Measurements from ENCODE around the gene EGFL6. TPM values are rescaled to one million over a fixed set of nuclear protein-coding genes. Genes with fewer than 3 reads are reported as not detected.

EGFL6 gene
- total RNA-seq, 1 experiment from 2014 or later, result not detected

DNA sequence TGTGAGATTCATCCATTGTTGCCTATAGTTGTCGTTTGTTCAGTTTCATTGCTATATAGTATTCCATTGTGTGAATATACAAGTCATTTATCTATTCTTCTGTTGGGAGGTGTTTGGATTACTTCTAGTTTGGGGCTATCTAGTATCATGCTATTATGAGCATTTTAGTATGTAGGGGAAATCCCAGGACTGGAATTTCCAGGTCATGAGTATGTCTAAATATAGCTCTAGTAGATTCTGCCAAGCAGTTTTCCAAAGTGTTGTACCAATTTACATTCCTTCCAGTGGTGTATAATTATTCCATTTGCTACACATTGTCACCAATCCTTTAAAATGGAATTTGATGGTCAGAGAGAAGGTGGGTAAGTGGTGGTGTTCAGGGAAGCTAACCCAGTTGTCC, 30.1 kb downstream of the EGFL6 start:
- H3K27ac ChIP-seq (ENCODE audit: low read length), result no peak overlapping the region
- no peaks in the 10 kb centered on the region for H3K79me2 ChIP-seq (ENCODE audit: low read length)
- no peaks in the 10 kb centered on the region for H3K27me3 ChIP-seq (ENCODE audit: low read length)
- no peaks in the 10 kb centered on the region for H3K4me1 ChIP-seq (ENCODE audit: low read length)
- no peaks in the 10 kb centered on the region for H4K20me1 ChIP-seq (ENCODE audit: insufficient read depth, low read depth, low read length)
- H3K36me3 ChIP-seq (ENCODE audit: insufficient read depth, low read length), result no peaks in the 10 kb centered on the region
- no peak overlapping the region for H3K4me3 ChIP-seq (ENCODE audit: low read length)
- no peak for DNase-seq
- no peak overlapping the region for H3K9ac ChIP-seq (ENCODE audit: low read length)
- H3K9me3 ChIP-seq (ENCODE audit: low read length), result no peaks in the 10 kb centered on the region
- no peak overlapping the region for H3K4me2 ChIP-seq (ENCODE audit: low read depth, low read length, poor library complexity, severe bottlenecking)
- no peaks in the 10 kb centered on the region for H3K9me2 ChIP-seq (replicated peaks; ENCODE audit: insufficient read depth, low read length)
- H2AFZ ChIP-seq (ENCODE audit: low read length), result no peak overlapping the region

DNA sequence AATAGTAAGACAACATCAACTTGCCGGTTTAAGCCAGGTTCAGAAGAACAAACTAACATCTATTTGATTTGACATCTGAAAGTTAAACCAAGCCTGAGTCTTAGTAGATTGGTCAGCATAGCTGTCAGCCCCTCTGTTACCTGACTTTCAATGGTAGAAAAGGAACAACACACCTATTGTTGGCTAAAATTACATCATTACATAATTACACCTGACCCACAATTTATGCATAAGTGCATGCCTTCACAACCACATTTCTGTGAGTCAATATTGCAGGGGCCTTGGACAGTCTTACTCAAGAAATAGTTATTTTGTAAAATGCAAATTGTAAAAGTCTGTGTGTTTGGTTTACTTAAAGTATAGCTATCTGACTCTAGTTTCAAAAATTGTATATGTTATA, 36.2 kb downstream of the EGFL6 start:
- DNase-seq, result no peak
- H3K4me1 ChIP-seq (ENCODE audit: low read length), result no peaks in the 10 kb centered on the region
- H3K9me3 ChIP-seq (ENCODE audit: low read length), result no peaks in the 10 kb centered on the region
- H3K9ac ChIP-seq (ENCODE audit: low read length), result no peak overlapping the region
- no peaks in the 10 kb centered on the region for H4K20me1 ChIP-seq (ENCODE audit: insufficient read depth, low read depth, low read length)
- no peak overlapping the region for H3K4me3 ChIP-seq (ENCODE audit: low read length)
- H3K36me3 ChIP-seq (ENCODE audit: insufficient read depth, low read length), result no peaks in the 10 kb centered on the region
- no peak overlapping the region for H3K27ac ChIP-seq (ENCODE audit: low read length)
- H3K4me2 ChIP-seq (ENCODE audit: low read depth, low read length, poor library complexity, severe bottlenecking), result no peak overlapping the region
- no peaks in the 10 kb centered on the region for H3K9me2 ChIP-seq (replicated peaks; ENCODE audit: insufficient read depth, low read length)
- H2AFZ ChIP-seq (ENCODE audit: low read length), result no peak overlapping the region
- H3K79me2 ChIP-seq (ENCODE audit: low read length), result no peaks in the 10 kb centered on the region
- H3K27me3 ChIP-seq (ENCODE audit: low read length), result 0 out of 2 replicates have a peak, but pooled peaks cover 2% of the 10 kb centered on the region

DNA sequence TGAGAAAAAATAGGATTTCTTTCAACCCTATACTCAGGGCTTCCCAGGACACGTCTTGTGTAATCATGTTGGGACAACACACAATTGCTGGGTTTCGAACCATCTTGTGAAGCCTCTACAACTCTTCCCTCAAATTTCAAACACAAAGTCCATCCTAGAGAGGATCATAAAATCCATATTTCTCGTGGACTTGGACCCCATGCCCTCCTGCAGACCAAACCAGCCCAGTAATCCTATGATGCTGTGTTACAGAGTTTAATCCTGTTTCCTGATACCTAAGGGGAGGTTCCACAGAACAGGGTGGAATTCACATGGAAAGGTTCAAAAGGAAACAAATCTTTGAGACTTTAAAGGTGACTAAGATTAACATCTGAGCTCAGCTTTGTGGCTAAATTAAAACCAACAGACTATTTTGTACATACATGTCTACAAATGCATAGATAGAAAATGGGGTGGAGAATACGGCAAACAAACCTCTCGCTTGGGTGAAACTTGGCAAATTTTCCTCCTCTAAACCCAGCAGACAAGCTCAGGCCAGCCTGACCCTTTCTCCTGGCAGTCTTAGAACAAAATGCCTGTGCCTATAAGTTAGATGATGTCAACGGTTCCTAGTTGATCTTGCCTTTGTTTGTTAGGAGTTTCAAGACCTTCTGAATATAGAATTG, 38.1 kb downstream of the EGFL6 start:
- Histone ChIP-seq H3K4me2 (ENCODE audit: low read depth, low read length, poor library complexity, severe bottlenecking) (no peak overlapping the region), H3K79me2 (ENCODE audit: low read length) (no peaks in the 10 kb centered on the region), H3K36me3 (ENCODE audit: insufficient read depth, low read length) (no peaks in the 10 kb centered on the region), H2AFZ (ENCODE audit: low read length) (no peak overlapping the region), H3K4me3 (ENCODE audit: low read length) (no peak overlapping the region), H3K9me3 (ENCODE audit: low read length) (no peaks in the 10 kb centered on the region), H3K9ac (ENCODE audit: low read length) (no peak overlapping the region), H3K4me1 (ENCODE audit: low read length) (no peaks in the 10 kb centered on the region), H3K27me3 (ENCODE audit: low read length) (0 out of 2 replicates have a peak, but pooled peaks cover 2% of the 10 kb centered on the region), H4K20me1 (ENCODE audit: insufficient read depth, low read depth, low read length) (no peaks in the 10 kb centered on the region), H3K27ac (ENCODE audit: low read length) (no peak overlapping the region), H3K9me2 (replicated peaks; ENCODE audit: insufficient read depth, low read length) (no peaks in the 10 kb centered on the region)
- DNase-seq, result no peak

DNA sequence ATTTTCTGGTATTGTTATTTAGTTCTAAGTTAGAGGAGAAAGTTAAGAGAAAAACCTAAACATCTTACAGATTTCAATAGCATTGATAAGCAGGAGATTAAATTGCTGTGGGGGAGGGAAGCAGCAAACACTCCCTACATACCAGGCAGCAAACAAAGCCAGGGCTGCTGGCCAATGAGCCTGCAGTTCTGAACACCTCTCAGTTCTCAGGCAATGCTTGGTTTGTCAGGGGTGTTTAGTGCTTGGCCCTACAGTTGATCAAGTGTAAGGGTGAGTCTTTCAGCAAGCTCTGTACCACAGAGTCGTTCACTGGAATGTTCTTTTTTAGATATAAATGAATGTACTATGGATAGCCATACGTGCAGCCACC, 38.6 kb downstream of the EGFL6 start:
- H3K27me3 ChIP-seq (ENCODE audit: low read length), result 0 out of 2 replicates have a peak, but pooled peaks cover 2% of the 10 kb centered on the region
- no peaks in the 10 kb centered on the region for H3K4me1 ChIP-seq (ENCODE audit: low read length)
- H3K9me3 ChIP-seq (ENCODE audit: low read length), result no peaks in the 10 kb centered on the region
- H3K27ac ChIP-seq (ENCODE audit: low read length), result no peak overlapping the region
- no peaks in the 10 kb centered on the region for H3K9me2 ChIP-seq (replicated peaks; ENCODE audit: insufficient read depth, low read length)
- H3K9ac ChIP-seq (ENCODE audit: low read length), result no peak overlapping the region
- H3K4me3 ChIP-seq (ENCODE audit: low read length), result no peak overlapping the region
- no peaks in the 10 kb centered on the region for H4K20me1 ChIP-seq (ENCODE audit: insufficient read depth, low read depth, low read length)
- DNase-seq, result no peak
- H2AFZ ChIP-seq (ENCODE audit: low read length), result no peak overlapping the region
- no peak overlapping the region for H3K4me2 ChIP-seq (ENCODE audit: low read depth, low read length, poor library complexity, severe bottlenecking)
- H3K36me3 ChIP-seq (ENCODE audit: insufficient read depth, low read length), result no peaks in the 10 kb centered on the region
- no peaks in the 10 kb centered on the region for H3K79me2 ChIP-seq (ENCODE audit: low read length)

DNA sequence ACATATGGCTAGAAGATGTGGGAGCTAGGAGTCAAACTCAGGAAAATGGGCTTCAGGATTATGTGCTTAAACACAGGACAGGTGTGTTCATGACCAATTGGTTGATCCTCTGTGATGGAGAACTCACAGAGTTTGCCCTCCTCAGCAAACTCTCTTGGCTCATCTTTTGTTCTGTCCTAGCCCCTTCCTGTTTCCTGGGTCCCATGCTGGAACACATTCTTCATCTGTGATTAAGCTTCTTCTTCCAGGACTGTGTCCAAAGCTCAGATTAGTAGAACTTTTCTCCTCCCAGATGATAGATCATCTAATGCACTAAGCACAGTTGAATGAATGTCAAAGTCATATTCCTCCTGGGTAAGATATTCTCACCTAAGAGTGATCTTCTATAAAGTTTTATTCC, 44.8 kb downstream of the EGFL6 start:
- DNase-seq, result no peak
- no peaks in the 10 kb centered on the region for H3K79me2 ChIP-seq (ENCODE audit: low read length)
- H2AFZ ChIP-seq (ENCODE audit: low read length), result no peak overlapping the region
- no peaks in the 10 kb centered on the region for H3K27me3 ChIP-seq (ENCODE audit: low read length)
- H4K20me1 ChIP-seq (ENCODE audit: insufficient read depth, low read depth, low read length), result no peaks in the 10 kb centered on the region
- H3K9ac ChIP-seq (ENCODE audit: low read length), result no peak overlapping the region
- H3K4me3 ChIP-seq (ENCODE audit: low read length), result no peak overlapping the region
- no peak overlapping the region for H3K27ac ChIP-seq (ENCODE audit: low read length)
- no peaks in the 10 kb centered on the region for H3K4me1 ChIP-seq (ENCODE audit: low read length)
- H3K36me3 ChIP-seq (ENCODE audit: insufficient read depth, low read length), result no peaks in the 10 kb centered on the region
- no peaks in the 10 kb centered on the region for H3K9me2 ChIP-seq (replicated peaks; ENCODE audit: insufficient read depth, low read length)
- H3K9me3 ChIP-seq (ENCODE audit: low read length), result no peaks in the 10 kb centered on the region
- H3K4me2 ChIP-seq (ENCODE audit: low read depth, low read length, poor library complexity, severe bottlenecking), result no peak overlapping the region

DNA sequence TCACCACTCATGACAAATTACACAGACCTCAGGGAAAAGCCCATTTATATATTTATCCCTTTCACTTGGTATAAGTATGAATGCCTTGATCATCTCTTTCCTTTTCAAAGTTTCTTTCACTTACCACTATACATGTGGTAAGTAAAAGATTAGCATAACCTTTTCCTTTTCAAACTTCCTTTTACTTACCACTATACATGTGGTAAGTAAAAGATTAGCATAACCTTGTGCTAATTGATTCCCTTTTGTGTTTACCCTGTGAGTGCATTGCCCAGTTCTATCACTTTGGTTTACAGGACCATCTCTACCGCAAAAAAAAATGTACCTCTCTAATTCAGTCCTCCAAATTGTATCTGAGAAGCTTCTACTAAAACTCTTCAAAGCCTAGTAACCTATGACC, 50.8 kb downstream of the EGFL6 start:
- Histone ChIP-seq H3K4me2 (ENCODE audit: low read depth, low read length, poor library complexity, severe bottlenecking) (no peak overlapping the region), H3K27me3 (ENCODE audit: low read length) (no peaks in the 10 kb centered on the region; the same call in 1 of the 2 replicates)
- DNase-seq, result no peak

DNA sequence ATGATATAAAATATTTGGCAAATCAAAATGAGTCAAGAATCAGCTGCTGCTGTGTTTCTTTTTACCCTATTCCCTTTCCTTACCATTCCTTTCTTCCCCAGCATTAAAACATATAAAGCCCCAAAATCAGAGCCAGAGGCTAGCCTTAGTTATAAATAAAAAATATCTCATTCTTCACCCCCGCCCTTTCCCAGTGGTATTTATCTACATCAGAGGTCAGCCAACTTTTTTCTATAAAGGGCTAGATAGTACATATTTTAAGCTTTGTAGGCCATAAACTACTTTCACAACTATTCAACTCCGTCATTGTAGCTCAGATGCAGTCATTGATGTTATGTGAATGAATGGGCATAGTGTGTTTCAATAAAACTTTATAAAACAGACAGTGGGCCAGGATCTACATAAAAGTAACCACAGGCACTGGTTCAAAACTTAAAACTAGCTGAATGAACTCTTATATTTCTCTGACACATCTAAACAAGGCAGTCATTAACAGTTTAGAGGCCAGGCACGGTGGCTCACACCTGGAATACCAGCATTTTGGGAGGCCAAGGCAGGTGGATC, 53.1 kb downstream of the EGFL6 start:
- no peaks in the 10 kb centered on the region for H4K20me1 ChIP-seq (ENCODE audit: insufficient read depth, low read depth, low read length)
- H3K9me2 ChIP-seq (replicated peaks; ENCODE audit: insufficient read depth, low read length), result no peaks in the 10 kb centered on the region
- no peak overlapping the region for H3K9ac ChIP-seq (ENCODE audit: low read length)
- H3K36me3 ChIP-seq (ENCODE audit: insufficient read depth, low read length), result no peaks in the 10 kb centered on the region
- no peak overlapping the region for H3K4me3 ChIP-seq (ENCODE audit: low read length)
- no peak overlapping the region for H2AFZ ChIP-seq (ENCODE audit: low read length)
- H3K27me3 ChIP-seq (ENCODE audit: low read length), result no peaks in the 10 kb centered on the region; the same call in 1 of the 2 replicates
- no peaks in the 10 kb centered on the region for H3K4me1 ChIP-seq (ENCODE audit: low read length)
- DNase-seq, result no peak
- no peak overlapping the region for H3K27ac ChIP-seq (ENCODE audit: low read length)
- H3K4me2 ChIP-seq (ENCODE audit: low read depth, low read length, poor library complexity, severe bottlenecking), result no peak overlapping the region
- no peaks in the 10 kb centered on the region for H3K79me2 ChIP-seq (ENCODE audit: low read length)
- H3K9me3 ChIP-seq (ENCODE audit: low read length), result no peaks in the 10 kb centered on the region

More for the DNA sequence above, 50.8 kb downstream of the EGFL6 start:
- H3K4me1 ChIP-seq (ENCODE audit: low read length), result no peaks in the 10 kb centered on the region
- H3K27ac ChIP-seq (ENCODE audit: low read length), result no peak overlapping the region
- no peaks in the 10 kb centered on the region for H4K20me1 ChIP-seq (ENCODE audit: insufficient read depth, low read depth, low read length)
- H2AFZ ChIP-seq (ENCODE audit: low read length), result no peak overlapping the region
- no peaks in the 10 kb centered on the region for H3K79me2 ChIP-seq (ENCODE audit: low read length)
- H3K9me3 ChIP-seq (ENCODE audit: low read length), result no peaks in the 10 kb centered on the region
- no peaks in the 10 kb centered on the region for H3K9me2 ChIP-seq (replicated peaks; ENCODE audit: insufficient read depth, low read length)
- H3K36me3 ChIP-seq (ENCODE audit: insufficient read depth, low read length), result no peaks in the 10 kb centered on the region
- H3K4me3 ChIP-seq (ENCODE audit: low read length), result no peak overlapping the region
- no peak overlapping the region for H3K9ac ChIP-seq (ENCODE audit: low read length)

DNA sequence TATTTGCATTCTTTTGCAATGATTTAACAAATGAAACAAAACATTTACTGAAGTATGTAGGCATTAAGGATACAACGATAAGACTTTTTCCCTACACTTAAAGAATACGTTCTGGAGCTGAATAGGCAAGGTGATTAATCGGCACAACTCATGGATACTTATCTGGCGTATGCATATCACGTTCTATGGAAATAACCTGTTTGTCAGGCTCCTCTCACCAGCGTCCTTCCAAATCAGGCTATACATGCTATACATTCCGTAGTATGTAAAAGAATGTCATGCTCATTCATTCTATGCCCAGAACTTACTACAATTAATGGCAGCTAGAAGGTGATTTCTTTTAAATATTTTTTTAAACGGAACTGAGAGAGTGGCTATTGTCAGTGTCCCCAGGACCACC, 57.9 kb downstream of the EGFL6 start:
- no peaks in the 10 kb centered on the region for H3K36me3 ChIP-seq (ENCODE audit: insufficient read depth, low read length)
- no peaks in the 10 kb centered on the region for H3K9me2 ChIP-seq (replicated peaks; ENCODE audit: insufficient read depth, low read length)
- no peaks in the 10 kb centered on the region for H4K20me1 ChIP-seq (ENCODE audit: insufficient read depth, low read depth, low read length)

More for the DNA sequence above, 57.9 kb downstream of the EGFL6 start:
- H3K9me3 ChIP-seq (ENCODE audit: low read length), result no peaks in the 10 kb centered on the region
- no peak overlapping the region for H3K4me2 ChIP-seq (ENCODE audit: low read depth, low read length, poor library complexity, severe bottlenecking)
- H3K79me2 ChIP-seq (ENCODE audit: low read length), result no peaks in the 10 kb centered on the region
- no peak overlapping the region for H2AFZ ChIP-seq (ENCODE audit: low read length)
- H3K27ac ChIP-seq (ENCODE audit: low read length), result no peak overlapping the region
- no peaks in the 10 kb centered on the region for H3K4me1 ChIP-seq (ENCODE audit: low read length)
- no peak for DNase-seq
- H3K9ac ChIP-seq (ENCODE audit: low read length), result no peak overlapping the region
- 0 out of 2 replicates have a peak, but pooled peaks cover 3% of the 10 kb centered on the region for H3K27me3 ChIP-seq (ENCODE audit: low read length)
- no peak overlapping the region for H3K4me3 ChIP-seq (ENCODE audit: low read length)

All from Karpas-422 (cell line).